ENCODE data around the gene ALLC.
"Not testable (repeated sequence)": the region's sequence is repeated elsewhere in the genome, so short reads cannot be mapped to it uniquely, and the experiment has no call there.

ALLC gene

GRCh38 chr2:3655871-3656761 lies 1.9 kb upstream of the ALLC start:
- DNase-seq: no peak

- peak in 7 of 14 donors; percentile 9 to 22 (median 12) for DNase-seq
Observed at GRCh38 chr2:3656762-3657721, 958 bp upstream of the ALLC start.

GRCh38 chr2:3659447-3660432 lies 1.7 kb downstream of the ALLC start:
- DNase-seq: no peak

GRCh38 chr2:3660640-3661039 lies 2.6 kb downstream of the ALLC start:
- not testable (repeated sequence) for DNase-seq

DNA sequence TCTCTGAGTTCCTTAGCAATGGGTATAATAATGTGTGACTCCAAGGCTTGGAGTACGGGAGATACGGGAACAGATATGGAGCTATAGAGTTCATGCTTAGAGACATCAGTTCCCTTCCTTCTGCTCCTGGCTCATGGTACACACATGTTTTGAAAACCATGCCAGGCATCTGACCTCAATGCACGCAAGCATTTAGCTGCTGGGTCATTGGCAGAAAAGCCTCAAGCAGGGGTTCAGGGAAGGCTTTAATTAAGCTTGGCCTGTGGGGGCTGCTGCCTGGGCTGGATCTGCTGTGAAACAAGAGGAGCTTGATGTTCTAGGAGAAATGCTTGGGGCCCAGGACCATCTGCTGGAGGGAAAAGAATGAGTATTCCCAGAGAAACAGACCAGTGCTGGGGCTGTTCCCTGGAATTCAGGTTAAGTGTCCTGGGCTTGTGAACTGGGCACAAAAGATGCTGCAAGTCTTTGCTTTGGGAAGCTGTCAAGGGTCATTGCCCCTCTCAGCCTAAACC lies 3.2 kb downstream of the ALLC start:
- DNase-seq: no peak

DNA sequence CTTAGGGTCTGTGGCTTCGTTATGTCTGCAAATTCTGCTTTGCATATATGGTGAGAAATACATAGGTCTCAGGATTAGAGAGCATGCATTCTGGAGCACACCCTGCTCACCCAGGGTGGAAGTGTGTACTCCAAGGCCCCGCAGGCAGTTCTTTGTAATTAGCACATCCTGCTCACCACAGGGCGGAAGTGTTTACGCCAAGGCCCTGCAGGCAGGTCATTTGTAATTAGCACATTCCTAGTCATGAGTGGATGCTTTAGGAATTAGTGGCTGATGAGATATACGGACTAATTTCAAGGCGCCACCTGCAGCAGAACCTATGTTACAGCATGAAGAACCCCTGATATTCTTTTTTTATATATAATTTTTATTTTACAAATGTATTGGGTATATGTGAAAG lies 4.2 kb downstream of the ALLC start:
- DNase-seq: no peak

- no peak for DNase-seq
Observed at GRCh38 chr2:3664118-3664517, 6.1 kb downstream of the ALLC start.

DNA sequence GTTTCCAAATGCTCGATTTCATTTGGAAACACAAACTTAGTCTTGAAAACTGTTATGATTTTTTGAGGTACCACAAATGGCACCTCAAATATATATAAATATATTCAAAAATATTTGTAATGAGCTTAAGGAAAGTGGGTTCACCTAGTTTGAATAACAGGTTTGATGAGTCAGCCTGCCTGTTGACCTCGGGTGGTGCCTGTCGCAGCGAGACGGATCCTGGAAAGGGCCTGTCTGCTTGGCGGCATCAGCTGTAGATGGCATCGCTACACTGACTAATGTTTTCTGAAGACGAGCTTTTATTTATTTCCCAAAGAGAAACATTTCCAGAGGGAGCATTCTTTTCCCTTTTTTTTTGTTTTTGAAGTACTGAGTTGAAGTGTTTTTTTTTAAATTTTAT lies 6.9 kb downstream of the ALLC start:
- DNase-seq: no peak

DNA sequence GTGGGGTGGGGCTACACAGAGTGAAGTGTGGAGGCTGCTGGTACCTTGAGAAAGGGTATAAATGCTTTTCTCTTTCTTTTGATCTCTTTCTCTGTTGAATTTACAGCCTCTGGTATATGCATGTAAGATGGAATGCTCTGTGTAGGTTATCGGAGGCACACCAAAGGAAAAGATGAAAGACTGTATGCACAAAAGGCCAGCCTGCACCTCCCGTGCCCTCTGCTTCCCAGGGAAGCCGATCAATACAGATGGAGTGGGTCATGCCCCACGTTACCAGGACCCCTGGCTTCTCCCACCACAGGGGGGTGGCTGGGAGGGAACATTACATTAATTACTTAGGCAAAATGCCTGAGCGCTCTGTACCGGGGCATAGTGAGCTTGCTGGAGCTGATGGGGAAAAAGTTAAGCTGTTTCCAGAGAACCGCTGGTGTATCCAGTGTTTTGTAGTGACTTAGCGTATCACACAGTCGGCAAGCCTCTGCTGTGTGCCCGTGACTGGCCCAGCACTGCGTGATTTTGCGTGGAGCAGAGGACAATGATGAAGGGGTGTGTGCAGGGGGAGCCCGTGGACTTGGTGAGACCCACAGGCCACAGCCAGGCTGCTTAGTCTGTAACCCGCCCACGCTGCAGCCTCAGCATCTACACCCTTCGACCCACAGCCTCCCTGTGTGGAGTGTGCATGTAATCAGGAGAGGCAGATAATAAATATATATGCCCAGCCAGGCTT lies 8.0 kb downstream of the ALLC start:
- no peak for DNase-seq

DNA sequence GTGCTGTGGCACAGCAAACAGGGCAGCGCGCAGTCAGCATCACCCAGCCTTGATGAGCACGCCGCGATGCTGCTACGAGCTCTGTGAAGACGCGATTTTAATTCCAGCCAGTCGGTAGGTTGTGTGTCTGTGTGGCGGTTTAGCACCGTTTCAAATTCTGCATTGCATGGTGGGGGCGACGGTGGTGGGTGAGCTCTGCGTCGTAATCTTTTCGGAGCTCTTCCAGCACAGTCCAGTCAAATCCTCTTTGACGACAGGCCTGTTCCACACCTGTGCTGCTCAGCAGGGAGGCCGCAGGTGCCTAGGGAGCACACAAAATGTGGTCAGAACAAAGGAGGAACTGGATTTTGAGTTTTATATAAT lies 8.6 kb downstream of the ALLC start:
- no peak for DNase-seq

GRCh38 chr2:3667151-3667631 lies 9.2 kb downstream of the ALLC start:
- no peak for DNase-seq

- no peak for DNase-seq
Observed at GRCh38 chr2:3669656-3670055, 11.7 kb downstream of the ALLC start.

GRCh38 chr2:3670376-3670775 lies 12.4 kb downstream of the ALLC start:
- no peak for DNase-seq

- DNase-seq: no peak
Observed at GRCh38 chr2:3670941-3671340, 12.9 kb downstream of the ALLC start.

DNA sequence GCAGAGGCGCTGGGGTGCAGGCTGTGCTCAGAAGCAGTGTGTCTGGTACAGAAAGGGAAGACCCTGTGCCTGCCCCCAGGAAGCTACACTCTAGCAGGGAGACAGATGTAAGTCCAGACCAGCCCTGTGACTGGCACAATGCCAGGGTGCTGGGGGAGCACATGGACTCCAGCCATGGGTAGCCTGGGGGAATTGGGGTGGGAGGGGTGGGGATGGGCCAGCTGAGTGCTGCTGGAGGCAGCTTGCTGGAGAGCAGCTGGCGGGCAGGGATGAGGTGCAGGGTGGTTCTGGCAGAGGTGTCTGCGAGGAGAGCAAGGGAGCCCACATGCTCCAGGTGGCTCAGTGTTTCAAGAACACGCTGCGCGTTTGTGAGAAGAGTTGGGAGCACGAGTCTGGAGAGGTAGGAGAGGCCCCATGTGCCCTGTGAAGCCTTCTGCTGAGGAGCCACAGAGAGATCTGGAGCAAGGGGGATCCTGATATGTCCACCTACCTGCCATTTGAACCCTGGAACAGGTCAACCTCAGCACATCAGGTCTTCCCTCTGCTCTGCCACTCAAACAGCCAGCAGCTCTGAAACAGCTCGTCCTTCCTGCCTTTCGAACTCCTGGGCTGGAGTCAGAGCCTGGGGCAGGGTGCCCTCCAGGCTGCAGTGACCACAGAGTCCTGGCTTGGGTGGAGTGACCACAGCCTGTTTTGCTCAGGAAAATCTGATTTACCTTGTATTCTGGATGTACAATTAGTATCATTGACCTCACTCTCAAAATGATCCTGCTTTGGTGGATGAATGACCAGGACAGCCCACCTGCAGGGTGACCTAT lies 15.1 kb downstream of the ALLC start:
- no peak for DNase-seq

DNA sequence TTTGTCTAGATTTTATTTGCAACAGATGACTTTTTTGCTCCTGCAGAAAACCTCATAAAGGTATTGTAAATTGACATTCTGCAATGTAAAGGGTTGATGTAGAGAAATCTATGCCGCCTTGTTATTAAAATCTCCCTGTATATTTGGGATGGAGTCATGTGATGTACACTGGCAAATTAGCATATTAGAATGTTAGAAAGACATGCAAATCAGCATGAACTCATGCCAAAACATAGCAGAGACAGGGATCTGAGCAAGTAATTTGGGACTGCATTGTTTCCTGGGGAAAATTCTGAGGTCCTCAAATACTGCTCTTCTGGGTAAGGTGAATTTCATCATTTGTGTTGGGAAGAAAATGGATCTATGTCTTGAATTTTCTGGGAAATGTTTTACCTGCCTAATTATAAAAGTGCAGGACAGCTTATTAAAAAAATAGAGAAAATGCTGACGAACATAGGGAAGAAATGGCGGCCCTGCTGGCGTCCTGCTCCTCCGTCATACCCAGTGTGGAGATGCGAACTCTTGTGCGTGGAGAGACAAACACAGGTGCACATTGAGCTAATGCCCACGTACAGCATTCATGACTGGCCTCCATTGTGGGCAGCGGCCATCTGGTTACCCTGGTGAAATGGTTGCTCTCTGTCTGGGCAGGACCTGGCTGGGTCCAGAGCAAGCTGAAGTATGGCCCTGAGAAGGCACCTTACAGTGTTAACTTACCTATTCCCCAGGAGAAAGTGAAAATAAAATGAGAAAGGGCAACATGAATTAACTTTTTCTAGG lies 16.3 kb downstream of the ALLC start:
- no peak for DNase-seq

GRCh38 chr2:3675687-3676086 lies 17.7 kb downstream of the ALLC start:
- DNase-seq: no peak

DNA sequence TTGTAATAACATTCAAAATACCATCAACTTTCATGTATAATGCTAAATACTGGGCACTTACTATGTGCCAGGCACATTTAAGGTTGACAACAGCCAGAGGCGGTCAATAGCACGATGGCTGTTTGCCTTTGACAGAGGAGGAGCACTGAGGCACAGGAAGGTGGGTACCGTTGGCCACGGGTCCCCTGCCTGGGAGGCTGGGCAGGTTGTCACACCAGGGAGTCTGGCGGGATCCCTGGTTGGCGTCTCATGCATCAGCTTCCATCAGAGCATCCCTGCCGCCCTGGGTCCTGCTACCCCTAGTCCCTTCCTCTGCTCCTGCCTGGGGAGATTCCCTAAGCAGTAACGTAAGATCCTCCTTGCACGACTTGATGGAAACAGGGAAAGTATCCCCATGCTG lies 19.4 kb downstream of the ALLC start:
- no peak for DNase-seq

DNA sequence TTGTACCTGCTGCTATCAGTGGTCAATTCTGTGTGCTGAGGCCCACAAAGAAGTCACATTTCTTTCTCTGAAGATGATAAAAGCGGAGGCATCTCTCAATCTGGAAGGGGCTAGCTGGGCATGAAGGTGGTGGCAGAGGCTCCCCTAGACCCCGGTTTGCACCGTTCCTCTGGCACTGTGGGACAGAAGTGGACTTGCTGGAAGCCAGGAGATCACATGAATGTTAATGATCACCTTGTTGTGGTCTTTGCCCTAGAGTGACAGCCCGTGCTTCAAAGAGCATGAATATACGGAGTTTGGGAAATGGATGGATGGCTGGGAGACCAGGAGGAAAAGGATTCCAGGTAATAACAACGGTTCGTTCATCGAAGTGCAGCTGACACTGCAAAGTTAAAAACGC lies 20.2 kb downstream of the ALLC start:
- no peak for DNase-seq

Measured in C1 segment of cervical spinal cord (tissue), 14 donors.